Measurements from ENCODE around the gene UBE2Q1. TPM values are rescaled to one million over a fixed set of nuclear protein-coding genes. Genes with fewer than 3 reads are reported as not detected.
A peak's percentile ranks its signal among the peaks of the same experiment; 100 is the strongest.

UBE2Q1 gene
- total and polyA plus RNA-seq, 4 donors: 8.2 to 22.0 (median 14.2) TPM

- no peaks in the 10 kb centered on the region for H3K9me3 ChIP-seq (ENCODE audit: control insufficient read depth in 4 of 4, low read length in 3 of 4)
- peak within 1 kb of the TSS; percentile 97 to 98 for H3K27ac ChIP-seq (ENCODE audit: low read depth in 1 of 2, low read length in 2 of 2)
- WGBS: under 1% methylated on average over 59 of the region's 59 CpGs
- TF ChIP-seq FOXA1 (IDR thresholded peaks at IDR 0.05): peak; percentile 6
- no peak for TF ChIP-seq CTCF (IDR thresholded peaks at IDR 0.05; ENCODE audit: low read depth, low read length, missing input control)
- TF ChIP-seq RAD21 (IDR thresholded peaks at IDR 0.05): peak; percentile 26 to 55
- peak; percentile 62 for TF ChIP-seq HNF4G (IDR thresholded peaks at IDR 0.05)
- peak; percentile 63 to 68 for TF ChIP-seq RXRA (IDR thresholded peaks at IDR 0.05)
- TF ChIP-seq JUND (IDR thresholded peaks at IDR 0.05): peak; percentile 54 to 66
- peak; percentile 95 for TF ChIP-seq YY1 (IDR thresholded peaks at IDR 0.05)
- TF ChIP-seq GABPA (IDR thresholded peaks at IDR 0.05 in 1 of 2, conservative IDR thresholded peaks at IDR 0.05 in 1 of 2): peak in 1 of 2 donors; percentile 63
- TF ChIP-seq NR2F2 (IDR thresholded peaks at IDR 0.05): peak; percentile 66
- peak; percentile 64 for TF ChIP-seq REST (IDR thresholded peaks at IDR 0.05)
- peak; percentile 79 for TF ChIP-seq MAX (IDR thresholded peaks at IDR 0.05)
- TF ChIP-seq HNF4A (conservative IDR thresholded peaks at IDR 0.05): peak; percentile 80 to 88
- TF ChIP-seq ZBTB33 (IDR thresholded peaks at IDR 0.05): peak; percentile 80
- peak; percentile 81 for TF ChIP-seq SP1 (IDR thresholded peaks at IDR 0.05)
- peak; percentile 55 for TF ChIP-seq ATF3 (IDR thresholded peaks at IDR 0.05)
- no peak for TF ChIP-seq TAF1 (conservative IDR thresholded peaks at IDR 0.05)
- TF ChIP-seq FOXA2 (IDR thresholded peaks at IDR 0.05): no peak
- peak; percentile 23 to 59 for TF ChIP-seq EGR1 (IDR thresholded peaks at IDR 0.05; ENCODE audit: low read depth in 2 of 2)
- H3K4me3 ChIP-seq (ENCODE audit: low read depth in 1 of 3, low read length in 3 of 3): peak within 1 kb of the TSS; percentile 75 to 100 (median 90)
- DNase-seq (ENCODE audit: low spot score): peak; percentile 77
- H3K4me1 ChIP-seq (ENCODE audit: control insufficient read depth in 4 of 4, insufficient read depth in 4 of 4, low read length in 3 of 4): peaks cover 1 to 38% (median 20%) of the 10 kb centered on the region in 4 donors
- peak within 1 kb of the TSS; percentile 88 to 96 for H3K9ac ChIP-seq (ENCODE audit: low read depth in 1 of 2, low read length in 2 of 2)
- no peaks in the 10 kb centered on the region for H3K27me3 ChIP-seq (ENCODE audit: control insufficient read depth in 4 of 4, insufficient read depth in 4 of 4, low read length in 3 of 4)
- H3K36me3 ChIP-seq (ENCODE audit: control insufficient read depth in 4 of 4, insufficient read depth in 3 of 4, low read depth in 1 of 4, low read length in 3 of 4): peaks cover 0 to 4% (median 0%) of the 10 kb centered on the region in 4 donors
These were observed 49.3 kb upstream of the UBE2Q1 start, which contains the start of gene ADAR for GRCh38 chr1:154607609-154608396. TSS of gene ADAR (minus strand) at chr1:154608186. CDS start at chr1:154608006, 180 bp downstream.
